Umbilical cord (tissue), 2 donors: ENCODE measurements around the gene ATXN7. TPM values are rescaled to one million over a fixed set of nuclear protein-coding genes. Genes with fewer than 3 reads are reported as not detected.

ENCODE experiments used
- DNase-seq: peaks from one replicate; pipeline ENCODE4 v3.0.0-alpha.2; 2015; ENCODE audit warnings: low spot score
- total RNA-seq: library from RNA; depleted of rRNA; stranded (reverse); fragments of >200 nt; gene quantifications from one replicate; pipeline ENCODE4 v1.2.3, GENCODE V29; 2014; ENCODE audit warnings: low replicate concordance; ENCODE audit not compliant: insufficient read depth

The ATXN7 gene
- total RNA-seq, 1 donor from 2014 or later = 43.1 TPM

DNA sequence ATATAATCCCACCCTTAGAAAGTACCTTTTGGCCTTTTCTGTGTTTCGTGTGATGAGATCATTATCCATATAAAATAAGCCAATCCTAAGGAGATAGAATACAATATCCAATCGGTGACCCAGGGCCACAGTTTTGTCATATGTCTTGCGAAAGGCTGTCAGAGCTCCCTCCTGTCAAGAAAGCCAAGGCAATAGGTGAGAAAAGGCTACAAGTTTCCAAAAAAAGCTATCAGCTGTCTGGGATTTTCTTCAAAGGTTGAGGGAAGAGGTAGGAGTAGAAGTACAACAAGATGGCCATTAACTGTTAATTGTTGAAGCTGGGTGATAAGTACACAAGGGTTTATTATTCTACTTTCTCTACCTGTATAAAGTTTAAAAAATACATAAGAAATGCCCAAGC is 155.6 kb downstream of the ATXN7 start:
- DNase-seq = no peak

DNA sequence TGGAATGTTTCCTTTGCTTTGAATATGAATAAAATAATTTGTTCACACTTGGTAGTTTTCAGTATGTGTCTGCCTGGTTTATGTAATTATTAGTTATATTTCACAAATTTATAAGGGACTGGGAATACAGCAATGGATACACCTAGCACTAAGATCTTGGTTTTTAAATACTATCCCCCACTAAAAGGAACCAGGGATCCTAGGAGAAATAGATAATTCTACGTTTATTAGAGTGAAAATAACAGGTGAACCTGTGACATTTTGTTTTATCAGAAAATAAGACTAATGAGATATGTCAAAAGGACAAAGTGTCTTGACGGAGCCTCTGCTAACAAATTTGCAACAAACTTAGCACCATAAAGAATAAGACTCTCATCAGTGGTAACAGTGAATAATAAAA is 156.2 kb downstream of the ATXN7 start:
- DNase-seq = no peak

DNA sequence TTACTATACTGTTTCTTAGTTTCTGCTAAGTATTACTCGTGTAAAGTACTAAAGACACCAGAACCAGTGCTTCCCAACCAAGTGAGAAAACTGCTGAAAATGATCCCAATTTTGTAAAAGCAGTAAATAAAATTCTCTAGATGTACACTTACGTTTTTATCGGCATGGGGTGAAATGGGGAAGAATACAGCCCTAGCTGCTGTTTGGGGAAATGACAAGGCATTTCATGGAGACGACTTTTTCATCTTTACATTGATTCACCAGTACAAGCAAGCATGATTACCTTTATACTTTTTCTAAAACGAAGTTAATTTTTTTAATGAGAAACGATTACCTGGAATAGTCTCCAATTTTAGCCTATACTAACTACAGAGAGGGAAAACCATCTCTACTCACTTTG is 158.3 kb downstream of the ATXN7 start:
- no peak for DNase-seq

DNA sequence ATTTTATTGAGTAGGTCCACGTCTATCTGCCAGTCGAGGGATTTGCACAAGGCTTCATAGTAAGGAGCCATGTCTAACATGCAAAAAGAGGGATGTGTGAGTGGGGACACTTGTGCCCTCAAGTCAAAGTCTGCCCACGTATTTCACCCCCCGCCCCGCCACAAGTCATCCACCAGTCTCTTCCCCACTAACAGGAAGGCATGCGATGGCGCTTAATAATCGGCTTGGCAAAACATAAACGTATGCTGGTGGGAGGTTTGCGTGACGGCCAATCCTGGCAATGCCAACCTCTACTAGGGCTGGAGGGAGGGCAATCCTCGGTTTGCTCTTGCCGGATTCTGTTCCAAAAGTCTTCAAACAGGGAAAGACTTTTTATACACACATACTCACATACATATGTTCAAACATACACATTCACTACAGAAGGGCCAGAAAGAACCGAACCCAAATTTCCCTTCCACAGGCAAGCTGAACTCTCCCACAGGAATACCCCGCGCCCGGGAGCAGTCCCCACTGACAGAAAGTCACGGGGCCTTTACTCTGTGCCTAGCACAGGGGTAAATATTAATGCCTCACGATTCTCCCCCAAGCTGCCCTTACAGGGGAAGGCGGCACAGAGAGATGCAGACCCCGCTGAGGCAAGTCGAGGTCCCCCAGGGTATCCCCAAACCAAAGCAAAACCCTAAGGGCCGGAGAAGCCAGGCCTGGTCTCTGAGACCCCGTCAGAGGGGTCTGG is 159.0 kb downstream of the ATXN7 start:
- DNase-seq = no peak

DNA sequence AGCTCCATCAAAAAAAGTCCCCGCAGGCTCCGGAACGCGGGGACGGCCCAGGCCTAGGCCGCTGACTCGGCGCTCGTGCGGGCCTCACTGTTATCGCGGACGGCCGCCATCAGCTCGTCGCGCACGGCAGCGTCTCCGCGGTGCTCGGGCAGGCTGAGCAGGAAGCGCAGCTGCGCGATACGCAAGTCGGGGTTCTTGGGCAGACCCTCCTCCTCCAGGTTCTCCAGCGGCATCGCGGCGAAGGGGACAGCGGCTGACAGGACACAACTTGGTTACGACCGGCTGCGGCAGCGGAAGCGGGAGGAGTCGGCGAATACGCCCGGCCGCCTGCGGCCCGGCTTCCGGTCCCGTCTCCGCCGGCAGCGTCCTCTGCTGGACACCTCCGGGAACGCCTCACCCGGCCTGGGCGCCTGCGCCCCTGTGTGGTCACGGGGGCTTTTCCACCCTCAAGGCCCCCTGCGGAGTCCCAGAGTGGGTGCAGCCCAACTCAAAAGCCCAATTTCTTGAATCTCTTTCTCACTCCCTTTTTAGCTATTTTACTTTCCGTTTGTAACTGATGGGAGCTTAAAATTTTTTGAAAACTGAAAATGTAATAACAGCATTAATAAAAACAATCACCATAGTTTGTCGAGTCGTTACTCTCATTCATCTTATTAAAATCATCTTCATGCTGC is 159.7 kb downstream of the ATXN7 start, which contains the start of gene PSMD6:
Gene PSMD6 (minus strand): TSS at position 308 of the 674 bp plus-strand sequence. CDS start 75 bp downstream, at position 233.
- peak; percentile 81 for DNase-seq

DNA sequence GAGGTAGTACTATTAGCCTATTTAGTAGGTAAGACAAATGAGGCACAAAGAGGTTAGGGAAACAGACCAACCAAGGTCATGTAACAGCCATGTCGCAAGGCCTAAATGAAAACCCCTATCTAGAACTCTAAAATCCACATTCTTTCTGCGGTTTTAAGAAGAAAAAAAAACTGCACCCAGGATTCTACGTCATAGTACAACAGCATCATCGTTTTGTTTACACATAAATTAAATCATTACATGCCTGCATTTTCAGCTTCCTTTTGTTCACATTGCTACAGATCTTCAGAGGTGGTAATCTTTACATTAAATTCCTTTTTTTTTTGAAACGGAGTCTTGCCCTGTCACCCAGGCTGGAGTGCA is 160.2 kb downstream of the ATXN7 start:
- no peak for DNase-seq

DNA sequence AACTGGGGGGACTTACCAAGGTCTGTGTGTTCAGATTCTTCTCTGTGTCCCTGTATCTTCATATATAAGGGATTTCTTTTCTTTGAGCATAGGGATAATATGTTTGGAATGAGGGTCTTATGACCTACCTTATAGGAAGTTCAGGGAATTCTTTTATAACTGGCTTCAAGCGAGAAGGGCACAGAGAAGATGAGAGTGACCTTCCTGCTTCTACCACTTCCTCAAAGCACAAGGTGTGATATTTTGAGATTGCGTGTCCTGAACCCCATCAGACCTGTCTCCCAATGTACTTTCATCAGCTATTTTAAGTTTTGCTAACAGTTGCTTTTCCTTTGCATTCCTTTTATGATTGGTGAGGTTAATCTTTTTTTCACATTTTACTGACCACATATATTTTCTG is 162.7 kb downstream of the ATXN7 start:
- no peak for DNase-seq

DNA sequence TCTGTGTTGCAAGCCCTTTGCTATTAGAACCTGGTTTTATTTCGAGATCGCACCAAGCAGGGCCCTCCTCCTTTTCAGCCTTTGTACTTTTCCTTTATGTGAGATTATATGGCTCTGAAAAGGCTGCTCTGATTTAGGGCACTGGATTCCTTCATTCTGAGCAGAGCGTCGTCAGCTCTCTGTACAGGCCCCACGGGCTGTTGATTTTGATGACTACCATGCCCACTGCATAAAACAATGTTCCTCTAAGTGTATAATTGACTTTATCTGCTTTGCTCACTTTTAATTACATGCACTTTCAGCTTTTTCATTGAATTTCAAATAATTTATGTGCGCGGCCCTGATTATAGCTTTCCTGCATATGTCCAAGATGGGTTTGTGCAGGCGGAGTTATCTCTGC is 164.0 kb downstream of the ATXN7 start:
- DNase-seq = peak; percentile 55

DNA sequence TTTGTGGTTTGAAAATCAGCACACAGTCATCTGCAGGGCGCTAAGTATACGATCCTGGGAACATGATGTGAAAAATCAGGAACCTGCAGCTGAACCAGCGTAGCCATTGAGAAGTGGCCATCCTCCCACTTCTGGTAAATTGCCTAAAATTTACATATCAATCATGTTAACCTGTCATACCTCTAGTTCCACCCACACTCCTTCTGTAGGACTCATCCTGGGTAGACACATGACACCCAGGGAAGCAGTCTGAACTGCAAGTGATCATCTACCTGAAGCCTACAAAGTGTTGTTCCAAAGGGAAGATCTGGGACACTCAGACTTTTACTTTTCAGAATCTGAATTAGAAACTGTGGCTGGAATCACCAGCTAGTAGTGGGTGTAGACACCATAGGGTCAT is 165.1 kb downstream of the ATXN7 start:
- DNase-seq = no peak

DNA sequence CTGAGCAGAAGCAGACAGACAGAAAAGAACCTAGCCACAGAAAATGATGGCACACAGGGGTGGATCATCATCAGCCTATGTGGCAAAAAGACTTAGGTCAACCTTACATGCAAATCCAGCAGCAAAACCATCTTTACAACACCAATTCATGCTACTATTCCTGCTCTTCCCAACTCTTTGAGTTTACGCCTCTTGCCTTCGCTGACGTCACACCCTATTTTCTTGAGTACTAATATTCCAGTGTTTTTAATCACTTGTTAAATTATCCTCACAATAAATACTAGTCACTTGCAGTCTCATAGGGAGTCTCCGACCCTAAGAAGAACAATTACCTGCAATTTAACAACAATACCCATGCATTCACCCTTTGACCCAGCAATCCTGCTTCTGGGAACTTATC is 165.6 kb downstream of the ATXN7 start:
- DNase-seq = no peak

DNA sequence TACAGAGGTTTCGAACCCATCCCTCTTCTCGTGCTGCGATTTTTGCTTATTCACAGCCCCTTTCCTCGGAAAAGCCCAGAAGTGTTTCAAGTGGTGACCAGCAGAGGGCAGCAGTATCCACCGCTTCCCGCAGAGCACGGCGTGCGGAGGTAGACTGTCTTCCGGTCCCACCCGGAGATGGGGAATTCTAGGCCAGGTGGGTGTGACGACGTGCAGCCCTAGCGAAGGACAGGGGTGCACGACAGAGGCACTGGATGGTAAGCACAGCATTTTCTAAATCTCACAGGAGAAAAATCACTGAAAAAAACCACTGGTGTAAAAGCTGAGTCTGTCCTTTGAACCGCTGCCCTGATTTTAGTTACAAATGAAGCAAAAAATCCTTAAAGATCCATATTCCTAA is 167.1 kb downstream of the ATXN7 start:
- DNase-seq = peak; percentile 71

DNA sequence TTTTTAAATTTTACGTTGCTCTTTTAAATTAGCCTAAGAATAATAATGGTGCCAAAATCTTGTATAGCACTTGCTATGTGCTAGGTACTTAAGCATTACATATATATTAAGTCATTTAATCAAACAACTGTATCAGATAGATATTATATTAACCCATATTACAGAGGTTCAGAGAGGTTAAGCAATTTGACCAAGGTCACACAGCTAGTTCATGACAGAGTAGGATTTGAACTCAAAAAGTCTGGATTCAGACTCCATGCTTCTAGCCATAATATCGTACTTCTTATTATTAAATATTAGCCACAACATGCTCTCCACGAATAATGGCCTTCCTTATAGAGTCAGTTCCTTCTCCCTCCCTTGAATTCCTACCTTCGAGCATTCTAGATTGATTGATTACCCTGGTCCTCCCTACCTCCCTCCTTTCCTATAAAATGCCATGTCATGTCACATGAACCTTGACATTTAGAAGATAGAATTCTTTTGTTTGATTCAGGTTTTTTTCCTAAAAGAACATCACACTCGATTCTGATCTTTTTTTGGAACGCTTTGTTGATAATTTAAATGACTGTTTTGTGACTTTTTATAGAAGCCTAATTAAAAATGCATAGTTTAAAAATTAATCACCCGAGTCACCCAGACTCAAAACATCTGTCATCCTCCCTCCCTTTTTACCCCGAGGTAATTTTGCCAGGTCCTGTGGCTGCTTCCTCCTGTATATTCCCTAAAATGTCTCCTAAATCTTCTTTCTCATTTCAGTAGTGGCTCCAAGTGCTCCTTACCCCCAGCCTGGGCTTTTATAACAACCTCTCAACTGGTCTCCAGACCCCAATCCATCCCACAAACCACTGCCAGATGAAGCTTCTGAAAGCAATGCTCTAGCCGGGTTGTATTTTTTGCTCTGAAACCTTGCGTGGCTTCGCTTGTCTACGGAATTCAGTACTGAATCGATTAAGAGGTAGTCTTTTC is 168.2 kb downstream of the ATXN7 start:
- no peak for DNase-seq

DNA sequence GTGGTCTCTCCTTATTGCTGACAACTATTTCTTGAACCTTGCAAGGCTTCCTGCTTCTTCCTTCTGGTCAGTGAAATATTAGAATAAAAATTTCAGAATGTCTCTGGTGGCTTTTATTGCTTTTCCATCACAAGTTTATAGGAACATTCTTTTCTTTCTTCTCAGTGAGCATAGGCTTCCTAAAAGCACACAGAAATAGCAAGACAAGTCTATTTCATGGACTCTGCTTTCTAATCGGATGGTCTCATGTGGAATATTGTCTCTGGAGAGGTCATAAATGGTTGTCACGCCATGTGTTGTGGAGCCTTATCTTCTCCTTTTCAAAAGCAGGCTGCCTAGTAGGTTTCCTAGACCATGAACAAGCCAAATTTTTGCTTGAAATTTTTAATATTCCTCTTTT is 169.4 kb downstream of the ATXN7 start:
- DNase-seq = no peak

DNA sequence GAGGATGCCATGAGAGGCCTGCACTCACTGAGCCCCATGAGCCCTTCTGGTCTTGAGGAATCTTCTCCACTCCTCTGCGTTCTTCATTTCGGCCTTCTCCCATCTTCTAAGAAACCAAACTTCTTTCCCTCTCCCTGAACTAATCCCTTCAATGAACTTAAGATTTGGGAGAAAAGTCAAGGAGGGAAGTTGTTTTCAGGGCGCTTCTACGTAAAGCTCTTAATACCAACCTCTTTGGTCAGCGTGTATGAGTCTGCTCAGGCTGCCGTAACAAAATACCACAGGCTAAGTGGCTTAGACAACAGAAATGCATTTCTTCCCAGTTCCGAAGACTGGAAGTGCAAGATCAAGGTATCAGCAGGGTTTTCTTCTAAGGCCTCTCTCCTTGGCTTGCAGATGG is 173.4 kb downstream of the ATXN7 start:
- no peak for DNase-seq

DNA sequence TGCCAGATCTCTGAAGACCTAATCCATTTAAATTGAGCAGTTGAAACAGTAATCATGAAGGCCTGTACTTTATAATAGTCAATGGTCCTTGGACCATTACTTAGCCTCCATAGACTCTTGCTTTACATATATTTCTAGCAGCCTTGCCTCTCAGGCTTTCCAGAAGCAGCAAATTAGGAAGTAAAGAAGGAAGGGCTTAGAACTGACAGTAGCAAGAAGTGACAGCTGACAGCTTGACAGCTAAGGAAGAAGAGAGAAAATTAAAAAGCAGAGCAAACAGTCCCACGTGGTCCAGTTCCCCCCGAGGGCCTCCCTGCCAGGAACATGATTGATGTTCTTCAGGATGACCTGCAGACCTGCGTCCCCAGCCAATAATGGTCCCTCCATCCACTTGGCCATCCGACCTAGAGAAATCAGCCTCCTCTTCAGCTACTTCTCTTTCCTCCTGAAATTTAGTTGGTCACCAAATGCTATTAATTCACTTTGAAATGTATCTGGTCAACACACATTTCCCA is 174.6 kb downstream of the ATXN7 start:
- no peak for DNase-seq

DNA sequence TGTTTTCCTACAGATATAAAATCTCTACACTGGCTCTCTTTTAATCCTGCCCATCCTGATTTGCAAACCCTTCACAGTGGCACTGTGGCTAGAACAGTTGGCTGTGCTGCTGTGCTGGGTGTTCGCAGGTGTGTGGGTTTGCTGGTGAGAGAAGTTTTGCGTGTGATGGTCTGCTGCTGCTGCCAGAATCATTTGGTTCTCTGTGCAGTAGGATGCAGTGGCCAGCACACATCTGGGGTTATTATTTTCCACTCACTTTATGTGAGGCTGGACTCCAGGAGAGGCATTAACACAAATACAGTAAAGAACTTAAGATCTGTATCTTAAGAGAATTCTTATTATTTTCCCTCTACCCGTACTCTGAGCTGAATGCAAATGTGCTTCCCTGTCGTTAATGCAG is 175.7 kb downstream of the ATXN7 start:
- no peak for DNase-seq

DNA sequence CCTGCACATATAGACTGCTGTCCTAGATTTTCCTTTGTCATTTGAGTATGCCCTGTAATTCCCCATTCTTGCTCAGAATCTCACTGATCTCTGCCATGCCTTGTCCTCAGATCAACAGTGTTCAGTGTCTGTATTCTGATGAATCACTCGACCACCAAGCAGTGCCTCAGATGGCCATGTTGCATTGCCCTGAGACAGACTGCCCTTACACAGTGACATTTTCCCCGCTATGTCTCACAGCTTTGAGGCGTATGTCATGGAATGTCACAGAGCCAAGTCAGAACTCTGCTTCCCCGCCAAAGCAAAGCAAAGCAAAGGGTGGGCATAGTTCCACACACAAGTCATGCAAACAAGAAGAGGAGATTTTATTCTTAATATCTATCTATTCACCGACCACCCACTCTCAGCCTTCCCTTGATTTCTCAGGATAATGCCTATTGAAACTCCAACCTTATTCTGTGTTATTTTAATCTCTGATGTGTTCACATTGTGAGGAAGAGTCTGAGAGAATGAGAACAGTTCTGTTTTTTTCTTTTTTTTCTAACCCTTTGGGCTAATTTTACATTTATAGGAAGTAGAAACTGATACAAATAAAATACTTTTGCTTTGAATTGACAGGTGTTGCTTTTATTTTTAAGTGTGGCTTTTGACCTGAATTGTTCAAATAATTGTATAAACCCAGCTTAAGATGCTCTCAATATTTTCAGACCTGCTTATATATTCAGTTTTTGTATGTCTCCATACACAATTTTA is 176.5 kb downstream of the ATXN7 start:
- no peak for DNase-seq

DNA sequence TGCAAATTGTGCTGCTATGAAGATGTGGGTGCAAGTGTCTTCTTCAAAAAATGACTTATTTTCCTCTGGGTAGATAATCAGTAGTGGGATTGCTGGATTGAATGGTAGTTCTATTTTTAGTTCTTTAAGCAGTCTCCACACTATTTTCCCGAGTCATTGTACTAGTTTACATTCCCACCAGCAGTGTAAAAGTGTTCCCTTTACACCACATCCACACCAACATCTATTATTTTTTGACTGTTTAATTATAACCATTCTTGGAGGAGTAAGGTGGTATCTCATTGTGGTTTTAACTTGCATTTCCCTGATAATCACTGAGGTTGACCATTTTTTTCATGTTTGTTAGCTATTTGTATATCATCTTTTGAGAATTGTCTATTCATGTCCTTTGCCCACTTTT is 179.3 kb downstream of the ATXN7 start:
- no peak for DNase-seq

DNA sequence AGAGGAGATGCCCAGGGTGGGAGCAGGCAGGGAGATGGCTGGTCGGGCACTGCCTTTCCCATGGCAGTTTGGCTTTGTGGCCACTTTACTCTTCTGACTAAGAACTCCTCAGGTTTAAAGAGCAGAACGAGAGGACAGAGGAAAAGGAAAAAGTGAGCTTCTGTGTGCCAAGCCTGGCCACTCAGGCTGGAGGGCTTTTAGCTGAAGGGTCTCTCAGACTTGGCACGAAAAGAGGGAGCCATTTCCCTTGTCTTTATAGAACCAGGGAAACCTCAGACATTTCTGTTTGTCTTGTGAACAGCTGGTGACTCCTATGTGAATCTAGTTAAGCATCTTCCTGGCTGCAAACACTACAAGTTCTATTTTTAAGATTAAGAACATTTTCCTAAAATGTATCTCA is 182.9 kb downstream of the ATXN7 start:
- no peak for DNase-seq

DNA sequence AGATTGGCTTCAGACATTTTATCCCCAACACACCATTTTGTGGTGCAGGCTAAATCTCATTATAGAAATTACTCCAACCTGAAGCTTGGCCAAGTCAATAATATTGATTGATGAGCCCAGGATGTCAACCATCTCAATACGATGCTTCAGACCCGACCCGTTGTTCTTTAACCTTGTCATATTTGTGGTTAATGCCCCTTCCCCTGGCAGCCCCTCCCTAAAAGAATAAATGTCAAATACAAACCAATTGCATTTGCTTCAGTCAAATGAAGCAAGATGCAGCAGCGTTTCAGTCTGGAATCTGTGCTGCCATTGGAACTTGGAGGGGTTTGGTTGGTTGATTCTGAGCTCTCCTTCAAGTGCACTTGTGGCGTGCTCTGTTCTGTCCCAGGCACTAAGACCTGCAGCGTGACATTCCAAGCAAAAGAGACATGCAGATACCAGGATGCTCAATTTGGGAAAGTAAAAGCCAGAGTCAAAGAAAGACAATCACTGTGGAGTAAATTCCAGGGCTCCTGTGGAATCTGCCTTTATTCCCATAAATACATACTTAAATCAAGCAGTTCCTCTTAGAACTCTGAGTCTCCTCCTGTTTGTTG is 183.4 kb downstream of the ATXN7 start:
- no peak for DNase-seq

DNA sequence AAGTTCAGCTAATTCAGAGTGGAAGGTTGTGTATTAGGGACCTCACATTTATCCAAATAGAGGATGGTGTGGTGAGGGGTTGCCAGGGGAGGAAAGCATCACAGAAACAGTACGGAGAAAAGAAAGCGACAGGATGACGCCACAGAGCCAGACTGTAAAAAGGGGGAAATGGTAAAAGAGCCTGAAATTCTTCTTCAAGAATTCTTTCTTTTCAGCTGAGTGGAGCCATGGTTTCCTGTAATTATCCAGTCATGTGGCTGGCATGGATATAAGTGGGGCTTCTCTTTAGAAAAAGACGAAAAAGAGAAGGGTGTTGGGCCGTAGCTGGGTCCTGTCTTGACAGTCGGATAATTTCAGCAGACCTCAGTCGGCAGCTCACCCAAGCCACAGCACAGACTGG is 184.1 kb downstream of the ATXN7 start:
- DNase-seq = no peak
